WI38 (cell line): ENCODE results near the gene SUV39H1.
A peak's percentile ranks its signal among the peaks of the same experiment; 100 is the strongest.
"Not testable (repeated sequence)": the region's sequence is repeated elsewhere in the genome, so short reads cannot be mapped to it uniquely, and the experiment has no call there.

ENCODE experiments used
- H3K4me3 ChIP-seq: 2 replicates; pipeline ENCODE4 v1.5.1; 2011; ENCODE audit warnings: low read depth, mild to moderate bottlenecking, control low read depth, low read length
- CTCF ChIP-seq: IDR thresholded peaks from 2 replicates; pipeline ENCODE4 v1.5.1; 2012; ENCODE audit warnings: low read depth, mild to moderate bottlenecking, control low read depth, low read length

The SUV39H1 gene

GRCh38 chrX:48665991-48666390 lies 30.5 kb upstream of the SUV39H1 start:
- H3K4me3 ChIP-seq = no peak overlapping the region
- TF ChIP-seq CTCF = no peak

- no peak for TF ChIP-seq CTCF
Measured at GRCh38 chrX:48666649-48667048, 29.9 kb upstream of the SUV39H1 start.

GRCh38 chrX:48667509-48667908 lies 29.0 kb upstream of the SUV39H1 start:
- no peak overlapping the region for H3K4me3 ChIP-seq
- TF ChIP-seq CTCF = no peak

More at GRCh38 chrX:48666649-48667048, 29.9 kb upstream of the SUV39H1 start:
- H3K4me3 ChIP-seq = no peak overlapping the region

GRCh38 chrX:48668187-48668586 lies 28.3 kb upstream of the SUV39H1 start:
- not testable (repeated sequence) for H3K4me3 ChIP-seq

- H3K4me3 ChIP-seq = peak overlapping the region; percentile 72
- no peak for TF ChIP-seq CTCF
Measured at GRCh38 chrX:48676106-48676892, 20.2 kb upstream of the SUV39H1 start.

GRCh38 chrX:48676893-48677270 lies 19.7 kb upstream of the SUV39H1 start:
- H3K4me3 ChIP-seq = peak overlapping the region; percentile 72
- TF ChIP-seq CTCF = no peak

- H3K4me3 ChIP-seq = peak overlapping the region; percentile 72
- no peak for TF ChIP-seq CTCF
Measured at GRCh38 chrX:48677516-48677915, 19.0 kb upstream of the SUV39H1 start.

- not testable (repeated sequence) for H3K4me3 ChIP-seq
Measured at GRCh38 chrX:48680467-48680866, 16.1 kb upstream of the SUV39H1 start.

- not testable (repeated sequence) for H3K4me3 ChIP-seq
Measured at GRCh38 chrX:48680925-48681324, 15.6 kb upstream of the SUV39H1 start.
